Measurements from ENCODE around the gene TIGD1. TPM values are rescaled to one million over a fixed set of nuclear protein-coding genes. Genes with fewer than 3 reads are reported as not detected.
A peak's percentile ranks its signal among the peaks of the same experiment; 100 is the strongest.

Gene TIGD1
- total RNA-seq, 1 donor from 2014 or later = 12.3 TPM

DNA sequence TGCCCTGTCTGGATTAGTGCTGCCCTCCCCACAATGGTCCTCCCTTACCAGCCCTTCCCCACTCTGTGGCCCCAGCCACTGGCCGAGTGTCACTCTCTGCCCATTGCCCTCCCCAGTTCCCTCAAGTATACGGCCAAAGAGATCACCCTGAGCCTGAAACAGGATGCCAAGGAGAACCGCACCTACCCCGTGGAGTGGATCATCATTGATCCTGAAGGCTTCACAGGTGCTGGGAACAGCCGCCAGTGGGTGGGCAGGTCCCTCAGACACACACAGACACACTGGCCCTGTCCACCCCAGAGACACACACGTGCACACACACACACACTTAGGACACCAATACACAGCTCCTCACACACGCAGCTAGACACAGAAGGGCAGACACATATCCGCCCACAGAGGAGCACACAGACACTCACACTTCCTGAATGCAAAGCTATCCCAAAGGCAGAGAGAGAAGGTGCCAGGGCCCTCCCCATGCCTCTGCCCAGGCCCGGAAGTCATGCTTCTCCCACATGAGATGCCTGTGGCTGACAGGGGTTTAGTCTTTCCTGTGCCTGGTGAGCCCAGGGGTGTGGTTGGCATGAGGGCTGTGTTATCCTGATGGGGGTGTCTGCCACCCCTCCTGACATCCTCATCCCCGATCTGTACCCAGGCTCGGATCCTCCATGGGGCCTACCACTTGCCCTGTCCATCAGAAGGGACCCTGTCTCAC, 21.5 kb downstream of the TIGD1 start:
- TF ChIP-seq, protein P1, sequence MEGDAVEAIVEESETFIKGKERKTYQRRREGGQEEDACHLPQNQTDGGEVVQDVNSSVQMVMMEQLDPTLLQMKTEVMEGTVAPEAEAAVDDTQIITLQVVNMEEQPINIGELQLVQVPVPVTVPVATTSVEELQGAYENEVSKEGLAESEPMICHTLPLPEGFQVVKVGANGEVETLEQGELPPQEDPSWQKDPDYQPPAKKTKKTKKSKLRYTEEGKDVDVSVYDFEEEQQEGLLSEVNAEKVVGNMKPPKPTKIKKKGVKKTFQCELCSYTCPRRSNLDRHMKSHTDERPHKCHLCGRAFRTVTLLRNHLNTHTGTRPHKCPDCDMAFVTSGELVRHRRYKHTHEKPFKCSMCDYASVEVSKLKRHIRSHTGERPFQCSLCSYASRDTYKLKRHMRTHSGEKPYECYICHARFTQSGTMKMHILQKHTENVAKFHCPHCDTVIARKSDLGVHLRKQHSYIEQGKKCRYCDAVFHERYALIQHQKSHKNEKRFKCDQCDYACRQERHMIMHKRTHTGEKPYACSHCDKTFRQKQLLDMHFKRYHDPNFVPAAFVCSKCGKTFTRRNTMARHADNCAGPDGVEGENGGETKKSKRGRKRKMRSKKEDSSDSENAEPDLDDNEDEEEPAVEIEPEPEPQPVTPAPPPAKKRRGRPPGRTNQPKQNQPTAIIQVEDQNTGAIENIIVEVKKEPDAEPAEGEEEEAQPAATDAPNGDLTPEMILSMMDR (IDR thresholded peaks at IDR 0.05; ENCODE audit: partially characterized antibody, unreplicated experiment) = no peak
- peak; percentile 14 for DNase-seq
- H3K27me3 Mint-ChIP-seq (ENCODE audit: unreplicated experiment) = peaks cover 7% of the 10 kb centered on the region
- H3K4me1 Mint-ChIP-seq (ENCODE audit: low read depth, unreplicated experiment) = peaks cover 3% of the 10 kb centered on the region
- H3K36me3 Mint-ChIP-seq (ENCODE audit: unreplicated experiment) = no peaks in the 10 kb centered on the region
- no peak overlapping the region for H3K27ac Mint-ChIP-seq (ENCODE audit: unreplicated experiment)
- H3K4me3 Mint-ChIP-seq (ENCODE audit: unreplicated experiment) = peak overlapping the region; percentile 23
- H3K9me3 Mint-ChIP-seq (ENCODE audit: unreplicated experiment) = peaks cover 2% of the 10 kb centered on the region

GRCh38 chr2:232527905-232528470, 22.4 kb downstream of the TIGD1 start:
- TF ChIP-seq, protein P1 (IDR thresholded peaks at IDR 0.05; ENCODE audit: partially characterized antibody, unreplicated experiment) = no peak
- DNase-seq = peak; percentile 11
- peaks cover 9% of the 10 kb centered on the region for H3K27me3 Mint-ChIP-seq (ENCODE audit: unreplicated experiment)
- H3K4me3 Mint-ChIP-seq (ENCODE audit: unreplicated experiment) = peak overlapping the region; percentile 13
- peaks cover 2% of the 10 kb centered on the region for H3K9me3 Mint-ChIP-seq (ENCODE audit: unreplicated experiment)
- peaks cover 3% of the 10 kb centered on the region for H3K4me1 Mint-ChIP-seq (ENCODE audit: low read depth, unreplicated experiment)
- H3K27ac Mint-ChIP-seq (ENCODE audit: unreplicated experiment) = no peak overlapping the region
- no peaks in the 10 kb centered on the region for H3K36me3 Mint-ChIP-seq (ENCODE audit: unreplicated experiment)

DNA sequence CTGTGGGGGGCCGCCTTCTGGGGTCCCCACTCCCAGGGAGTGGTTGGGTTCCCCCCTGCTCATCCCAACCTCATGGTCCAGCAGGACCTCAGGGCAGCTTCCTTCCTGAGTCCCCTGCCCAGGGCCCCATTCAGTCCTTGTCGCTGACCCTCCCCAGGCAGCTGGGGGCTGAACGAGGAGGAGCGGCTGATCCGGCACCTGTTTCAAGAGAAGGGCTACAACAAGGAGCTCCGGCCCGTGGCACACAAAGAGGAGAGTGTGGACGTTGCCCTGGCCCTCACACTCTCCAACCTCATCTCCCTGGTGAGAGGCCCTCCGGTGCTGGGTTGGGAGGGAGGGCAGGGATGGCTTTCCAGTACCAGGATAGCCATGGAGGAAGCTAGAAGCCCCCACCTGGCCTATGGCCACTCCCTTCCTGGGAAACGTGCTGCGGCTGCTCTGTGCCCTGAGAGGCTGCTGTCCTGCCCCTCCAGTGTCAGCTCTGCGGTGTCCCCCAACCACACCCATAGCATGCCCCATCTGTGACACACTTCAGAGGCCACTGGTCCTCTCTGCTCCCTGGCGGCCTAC, 23.9 kb downstream of the TIGD1 start:
- H3K36me3 Mint-ChIP-seq (ENCODE audit: unreplicated experiment) = no peaks in the 10 kb centered on the region
- H3K9me3 Mint-ChIP-seq (ENCODE audit: unreplicated experiment) = peaks cover 2% of the 10 kb centered on the region
- DNase-seq = peak; percentile 13
- H3K4me3 Mint-ChIP-seq (ENCODE audit: unreplicated experiment) = no peak overlapping the region
- TF ChIP-seq, protein P1 (IDR thresholded peaks at IDR 0.05; ENCODE audit: partially characterized antibody, unreplicated experiment) = no peak
- H3K4me1 Mint-ChIP-seq (ENCODE audit: low read depth, unreplicated experiment) = peaks cover 3% of the 10 kb centered on the region
- peaks cover 10% of the 10 kb centered on the region for H3K27me3 Mint-ChIP-seq (ENCODE audit: unreplicated experiment)
- no peak overlapping the region for H3K27ac Mint-ChIP-seq (ENCODE audit: unreplicated experiment)

DNA sequence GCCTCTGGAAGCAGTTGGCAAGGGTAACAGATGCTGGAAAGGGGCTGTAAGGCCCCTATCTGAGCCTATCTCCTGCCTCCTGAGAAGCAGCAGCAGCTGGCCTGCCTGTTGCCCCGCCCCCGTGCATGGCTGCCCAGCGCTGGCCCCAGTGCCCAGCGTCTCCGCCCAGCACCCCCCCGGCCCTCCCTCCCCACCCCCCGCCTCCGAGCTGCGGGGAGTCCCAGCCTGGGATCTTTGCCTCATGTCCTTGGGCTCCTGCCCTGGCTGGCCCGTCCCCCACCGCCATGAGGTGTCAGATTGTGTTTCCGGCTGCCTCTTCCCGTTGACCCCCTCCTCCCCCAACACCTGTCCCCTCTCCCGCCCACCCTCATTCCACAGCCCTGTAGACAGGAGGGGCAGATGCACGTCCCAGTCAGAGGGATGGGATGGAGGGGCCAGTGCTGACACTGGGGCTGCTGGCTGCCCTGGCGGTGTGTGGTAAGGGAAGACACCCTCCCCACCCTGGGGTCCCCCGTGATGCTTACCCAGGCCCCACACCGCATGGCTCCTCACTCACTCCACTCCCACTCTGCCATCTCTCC, 24.5 kb downstream of the TIGD1 start, which contains the start of gene CHRND:
Gene CHRND, plus strand, starts transcription at position 370 of the 581 bp plus-strand sequence. Its CDS starts 56 bp downstream, at position 426.
- H3K4me3 Mint-ChIP-seq (ENCODE audit: unreplicated experiment) = no peak within 1 kb of the TSS
- H3K9me3 Mint-ChIP-seq (ENCODE audit: unreplicated experiment) = peaks cover 2% of the 10 kb centered on the region
- no peaks in the 10 kb centered on the region for H3K36me3 Mint-ChIP-seq (ENCODE audit: unreplicated experiment)
- TF ChIP-seq, protein P1 (IDR thresholded peaks at IDR 0.05; ENCODE audit: partially characterized antibody, unreplicated experiment) = no peak
- H3K27me3 Mint-ChIP-seq (ENCODE audit: unreplicated experiment) = peaks cover 10% of the 10 kb centered on the region
- DNase-seq = peak; percentile 69
- peaks cover 3% of the 10 kb centered on the region for H3K4me1 Mint-ChIP-seq (ENCODE audit: low read depth, unreplicated experiment)
- peak within 1 kb of the TSS; percentile 43 for H3K27ac Mint-ChIP-seq (ENCODE audit: unreplicated experiment)

Measured in glutamatergic neuron (in vitro differentiated cells).